ENCODE measurements around the gene TEKT3. TPM values are rescaled to one million over a fixed set of nuclear protein-coding genes. Genes with fewer than 3 reads are reported as not detected.

The TEKT3 gene
- total and polyA plus RNA-seq, 4 donors, result 0.08 to 0.33 TPM; not detected in 2

GRCh38 chr17:15260376-15261257 lies 80.8 kb downstream of the TEKT3 start:
- Histone ChIP-seq H3K36me3 (ENCODE audit: control insufficient read depth in 4 of 4, insufficient read depth in 3 of 4, low read depth in 1 of 4, low read length in 3 of 4) (no peaks in the 10 kb centered on the region), H3K27ac (ENCODE audit: low read depth in 1 of 2, low read length in 2 of 2) (peak overlapping the region; percentile 64 to 76), H3K4me1 (ENCODE audit: control insufficient read depth in 4 of 4, insufficient read depth in 4 of 4, low read length in 3 of 4) (peaks cover 0 to 38% (median 19%) of the 10 kb centered on the region in 4 donors), H3K9ac (ENCODE audit: low read depth in 1 of 2, low read length in 2 of 2) (peak overlapping the region; percentile 27 to 48), H3K4me3 (ENCODE audit: low read depth in 1 of 3, low read length in 3 of 3) (peak overlapping the region; percentile 28 to 67 (median 49)), H3K27me3 (ENCODE audit: control insufficient read depth in 4 of 4, insufficient read depth in 4 of 4, low read length in 3 of 4) (peaks cover 0 to 6% (median 4%) of the 10 kb centered on the region in 4 donors), H3K9me3 (ENCODE audit: control insufficient read depth in 4 of 4, low read length in 3 of 4) (no peaks in the 10 kb centered on the region)
- peak; percentile 84 for DNase-seq (ENCODE audit: low spot score)
- TF ChIP-seq NR2F2 (IDR thresholded peaks at IDR 0.05) (peak; percentile 30), RXRA (IDR thresholded peaks at IDR 0.05) (no peak), RAD21 (IDR thresholded peaks at IDR 0.05) (peak; percentile 69 to 73), REST (IDR thresholded peaks at IDR 0.05) (peak; percentile 31), JUND (IDR thresholded peaks at IDR 0.05) (no peak)
- TF ChIP-seq, protein P1, sequence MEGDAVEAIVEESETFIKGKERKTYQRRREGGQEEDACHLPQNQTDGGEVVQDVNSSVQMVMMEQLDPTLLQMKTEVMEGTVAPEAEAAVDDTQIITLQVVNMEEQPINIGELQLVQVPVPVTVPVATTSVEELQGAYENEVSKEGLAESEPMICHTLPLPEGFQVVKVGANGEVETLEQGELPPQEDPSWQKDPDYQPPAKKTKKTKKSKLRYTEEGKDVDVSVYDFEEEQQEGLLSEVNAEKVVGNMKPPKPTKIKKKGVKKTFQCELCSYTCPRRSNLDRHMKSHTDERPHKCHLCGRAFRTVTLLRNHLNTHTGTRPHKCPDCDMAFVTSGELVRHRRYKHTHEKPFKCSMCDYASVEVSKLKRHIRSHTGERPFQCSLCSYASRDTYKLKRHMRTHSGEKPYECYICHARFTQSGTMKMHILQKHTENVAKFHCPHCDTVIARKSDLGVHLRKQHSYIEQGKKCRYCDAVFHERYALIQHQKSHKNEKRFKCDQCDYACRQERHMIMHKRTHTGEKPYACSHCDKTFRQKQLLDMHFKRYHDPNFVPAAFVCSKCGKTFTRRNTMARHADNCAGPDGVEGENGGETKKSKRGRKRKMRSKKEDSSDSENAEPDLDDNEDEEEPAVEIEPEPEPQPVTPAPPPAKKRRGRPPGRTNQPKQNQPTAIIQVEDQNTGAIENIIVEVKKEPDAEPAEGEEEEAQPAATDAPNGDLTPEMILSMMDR (IDR thresholded peaks at IDR 0.05; ENCODE audit: low read depth, low read length, missing input control), result peak; percentile 86
- WGBS, result 1% methylated on average over 67 of the region's 67 CpGs

DNA sequence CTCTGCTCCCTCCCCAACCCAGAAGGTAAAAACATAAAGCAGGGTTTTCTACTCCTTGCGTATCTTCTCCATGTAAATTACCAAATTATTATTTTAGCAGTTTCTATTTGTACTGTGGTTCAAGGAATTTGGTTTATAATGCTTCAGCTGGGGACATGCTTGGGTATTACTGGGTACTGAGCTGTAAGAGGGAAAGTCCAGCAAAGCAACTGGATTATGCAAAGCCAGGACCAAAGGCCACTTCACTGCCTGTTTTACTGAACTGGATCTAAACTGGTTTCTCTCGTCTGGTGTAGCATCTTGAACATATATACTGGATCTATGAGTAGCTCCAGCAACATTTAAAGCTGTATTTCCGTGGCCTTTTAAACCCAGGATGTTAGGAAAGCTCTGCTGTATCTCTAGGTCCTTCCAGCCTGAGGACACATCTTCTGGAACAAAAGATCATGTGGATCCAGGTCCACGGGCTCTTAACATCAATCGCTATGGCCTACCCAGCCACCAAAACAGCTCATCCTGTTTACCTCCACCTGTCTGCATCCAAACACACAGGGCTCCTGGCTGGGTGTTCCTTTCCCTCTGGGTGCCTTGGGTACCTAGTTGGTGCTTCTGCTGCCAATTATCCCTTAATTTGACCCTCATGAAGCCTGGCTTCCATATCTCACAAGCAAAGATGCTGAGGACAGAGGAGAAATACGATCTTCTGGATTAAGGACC lies 83.4 kb downstream of the TEKT3 start:
- Histone ChIP-seq H3K9ac (ENCODE audit: low read depth in 1 of 2, low read length in 2 of 2) (no peak overlapping the region), H3K27me3 (ENCODE audit: control insufficient read depth in 4 of 4, insufficient read depth in 4 of 4, low read length in 3 of 4) (peaks cover 0 to 5% (median 2%) of the 10 kb centered on the region in 4 donors), H3K9me3 (ENCODE audit: control insufficient read depth in 4 of 4, low read length in 3 of 4) (no peaks in the 10 kb centered on the region), H3K36me3 (ENCODE audit: control insufficient read depth in 4 of 4, insufficient read depth in 3 of 4, low read depth in 1 of 4, low read length in 3 of 4) (no peaks in the 10 kb centered on the region), H3K4me1 (ENCODE audit: control insufficient read depth in 4 of 4, insufficient read depth in 4 of 4, low read length in 3 of 4) (peaks cover 0 to 35% (median 19%) of the 10 kb centered on the region in 4 donors), H3K4me3 (ENCODE audit: low read depth in 1 of 3, low read length in 3 of 3) (no peak overlapping the region), H3K27ac (ENCODE audit: low read depth in 1 of 2, low read length in 2 of 2) (no peak overlapping the region)
- DNase-seq (ENCODE audit: low spot score), result no peak
- WGBS, result 88% methylated on average over 6 of the region's 6 CpGs
- no peak for TF ChIP-seq RAD21 (IDR thresholded peaks at IDR 0.05)
- TF ChIP-seq, protein P1 (IDR thresholded peaks at IDR 0.05; ENCODE audit: low read depth, low read length, missing input control), result no peak
- no peak for TF ChIP-seq FOXA1 (IDR thresholded peaks at IDR 0.05)
- TF ChIP-seq JUND (IDR thresholded peaks at IDR 0.05), result no peak
- no peak for TF ChIP-seq YY1 (IDR thresholded peaks at IDR 0.05)
- TF ChIP-seq EGR1 (IDR thresholded peaks at IDR 0.05; ENCODE audit: low read depth in 2 of 2), result no peak
- TF ChIP-seq HNF4A (conservative IDR thresholded peaks at IDR 0.05), result no peak
- no peak for TF ChIP-seq RXRA (IDR thresholded peaks at IDR 0.05)
- TF ChIP-seq NR2F2 (IDR thresholded peaks at IDR 0.05), result no peak
- no peak for TF ChIP-seq GABPA (IDR thresholded peaks at IDR 0.05 in 1 of 2, conservative IDR thresholded peaks at IDR 0.05 in 1 of 2)
- TF ChIP-seq, protein P2, sequence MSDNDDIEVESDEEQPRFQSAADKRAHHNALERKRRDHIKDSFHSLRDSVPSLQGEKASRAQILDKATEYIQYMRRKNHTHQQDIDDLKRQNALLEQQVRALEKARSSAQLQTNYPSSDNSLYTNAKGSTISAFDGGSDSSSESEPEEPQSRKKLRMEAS (IDR thresholded peaks at IDR 0.05), result no peak
- no peak for TF ChIP-seq SP1 (IDR thresholded peaks at IDR 0.05)
- TF ChIP-seq HNF4G (IDR thresholded peaks at IDR 0.05), result no peak
- TF ChIP-seq TAF1 (conservative IDR thresholded peaks at IDR 0.05), result no peak
- TF ChIP-seq FOXA2 (IDR thresholded peaks at IDR 0.05), result no peak
- no peak for TF ChIP-seq REST (IDR thresholded peaks at IDR 0.05)
- TF ChIP-seq, protein P3, sequence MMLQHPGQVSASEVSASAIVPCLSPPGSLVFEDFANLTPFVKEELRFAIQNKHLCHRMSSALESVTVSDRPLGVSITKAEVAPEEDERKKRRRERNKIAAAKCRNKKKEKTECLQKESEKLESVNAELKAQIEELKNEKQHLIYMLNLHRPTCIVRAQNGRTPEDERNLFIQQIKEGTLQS (IDR thresholded peaks at IDR 0.05), result no peak
